Coronary artery (tissue), 2 donors: ENCODE measurements around the gene CD47.

ENCODE experiments used
- DNase-seq: peaks from one replicate; pipeline ENCODE4 v3.0.0-alpha.2; 2017; ENCODE audit warnings: low spot score
- H3K27ac ChIP-seq, 2 donors: fragments of 200-600 bp; sonication (generic); one replicate each; pipeline ENCODE4 v1.5.1; 2016 to 2019
- H3K4me3 ChIP-seq: fragments of 200-600 bp; sonication (generic); 2 replicates; pipeline ENCODE4 v1.5.1; 2016; ENCODE audit warnings: mild to moderate bottlenecking, moderate library complexity
- CTCF ChIP-seq: fragments of 200-600 bp; sonication (generic); IDR thresholded peaks from one replicate; pipeline ENCODE4 v1.5.1; 2019; ENCODE audit warnings: antibody characterized with exemption

The CD47 gene

DNA sequence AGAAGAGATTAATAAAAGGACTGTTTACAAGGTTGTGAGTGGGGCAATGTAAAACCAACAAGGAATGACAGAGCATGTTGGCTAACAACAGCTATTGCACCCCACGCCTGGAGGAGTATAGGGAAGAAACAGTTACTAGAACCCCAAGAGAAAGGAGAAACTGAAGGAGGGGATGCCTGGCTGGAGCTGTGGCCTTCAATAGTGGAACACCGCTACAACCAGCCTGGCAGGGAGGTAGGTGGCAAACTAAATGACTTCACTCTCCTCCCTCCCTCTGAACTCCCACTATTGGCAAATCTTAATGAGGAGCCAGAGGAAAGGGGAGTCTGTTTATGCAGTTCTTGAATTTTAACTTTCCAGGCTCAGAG is 7.2 kb upstream of the CD47 start:
- no peak for TF ChIP-seq CTCF
- no peak overlapping the region for H3K4me3 ChIP-seq
- H3K27ac ChIP-seq, result no peak overlapping the region
- DNase-seq, result no peak

- H3K27ac ChIP-seq, result no peak overlapping the region
- no peak for TF ChIP-seq CTCF
Observed at GRCh38 chr3:108097322-108098002, 6.6 kb upstream of the CD47 start.

GRCh38 chr3:108096532-108097321 is 5.9 kb upstream of the CD47 start:
- DNase-seq, result no peak
- H3K27ac ChIP-seq, result no peak overlapping the region
- TF ChIP-seq CTCF, result no peak

More at GRCh38 chr3:108097322-108098002, 6.6 kb upstream of the CD47 start:
- no peak for DNase-seq
- no peak overlapping the region for H3K4me3 ChIP-seq

GRCh38 chr3:108093616-108094015 is 2.8 kb upstream of the CD47 start:
- DNase-seq, result no peak
- TF ChIP-seq CTCF, result no peak
- Histone ChIP-seq H3K27ac (no peak overlapping the region), H3K4me3 (no peak overlapping the region)

More at GRCh38 chr3:108096532-108097321, 5.9 kb upstream of the CD47 start:
- no peak overlapping the region for H3K4me3 ChIP-seq

DNA sequence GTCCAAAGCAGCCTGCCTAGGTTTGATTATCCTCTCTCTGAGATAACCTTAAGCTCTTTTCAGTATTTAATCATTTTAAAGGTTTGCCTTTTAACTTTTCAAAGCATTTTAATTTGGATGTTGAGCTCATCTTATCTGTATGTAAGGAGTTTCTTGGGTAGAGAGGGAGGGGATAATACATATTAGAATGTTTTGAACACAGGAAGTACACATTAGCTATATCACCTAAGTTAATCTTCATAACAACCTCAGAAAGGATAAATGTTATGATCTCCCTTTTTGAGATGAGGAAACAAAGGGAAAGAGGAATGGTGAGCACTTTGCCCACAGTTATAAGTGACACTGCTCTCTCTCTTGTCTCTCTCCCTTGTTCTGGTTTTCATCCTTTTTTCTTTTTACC is 2.2 kb upstream of the CD47 start:
- no peak for TF ChIP-seq CTCF
- Histone ChIP-seq H3K4me3 (no peak overlapping the region), H3K27ac (no peak overlapping the region)
- DNase-seq, result no peak

DNA sequence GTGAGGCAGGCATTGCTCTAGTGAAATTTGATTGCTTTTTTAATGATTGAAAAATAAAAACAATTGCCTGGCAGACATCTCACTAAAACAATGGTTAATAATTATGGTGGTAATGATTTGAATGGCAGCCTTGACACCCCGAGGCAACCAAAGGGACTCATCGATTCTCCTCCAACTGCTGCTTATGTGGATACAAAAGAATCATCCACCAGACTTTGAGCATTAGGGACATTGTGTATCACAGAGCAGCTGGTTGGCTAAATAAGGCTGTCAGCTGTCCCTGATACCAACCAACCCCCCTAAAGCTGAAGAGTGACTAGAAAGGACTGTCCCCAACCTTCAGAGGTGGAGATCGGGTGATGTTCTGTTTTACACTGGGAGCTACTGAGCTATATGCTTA is 1.7 kb upstream of the CD47 start:
- Histone ChIP-seq H3K4me3 (no peak overlapping the region), H3K27ac (no peak overlapping the region)
- no peak for TF ChIP-seq CTCF
- no peak for DNase-seq
